IMR-90 (cell line): Measurements from ENCODE around the gene MYO7B. TPM values are rescaled to one million over a fixed set of nuclear protein-coding genes. Genes with fewer than 3 reads are reported as not detected.
A peak's percentile ranks its signal among the peaks of the same experiment; 100 is the strongest.

Source experiments
- ATAC-seq: fragments of 200-7000 bp; cut with Tn5 transposase; 2 replicates; pipeline ENCODE4 v1.9.1; 2020; ENCODE audit warnings: low read depth, mild to moderate bottlenecking, moderate library complexity
- BruUV-seq: library from RNA; stranded (reverse); fragments of 400-500 nt; replicated peaks from 2 replicates; lab custom pipeline; 2021; lab: Mats Ljungman, UMichigan
- CTCF ChIA-PET: fragments of 300-600 bp; formaldehyde crosslinking; extraction: SDS; loops from one replicate; lab custom pipeline; 2021; ENCODE audit warnings: antibody characterized with exemption; lab: Yijun Ruan, JAX
- POLR2A ChIA-PET: fragments of 300-600 bp; sonication (Branson Sonifier 250); formaldehyde crosslinking; loops from one replicate; lab custom pipeline; 2022; ENCODE audit warnings: antibody characterized with exemption; ENCODE audit not compliant: unreplicated experiment; lab: Charles Lee
- DNase-seq: peaks from one replicate; pipeline ENCODE4 v3.0.0; 2013
- H2AFZ ChIP-seq: replicated peaks from 2 replicates; pipeline ENCODE3; 2013; ENCODE audit warnings: low read length, mild to moderate bottlenecking; ENCODE audit not compliant: poor library complexity
- H2AK5ac ChIP-seq: 2 replicates; pipeline ENCODE4 v1.6.1; 2013; ENCODE audit warnings: low read depth, low read length, inconsistent platforms
- H2AK9ac ChIP-seq: replicated peaks from 2 replicates; pipeline ENCODE3; 2013; ENCODE audit warnings: mild to moderate bottlenecking, low read depth, low read length, moderate library complexity; ENCODE audit not compliant: poor library complexity
- H2BK120ac ChIP-seq: 2 replicates; pipeline ENCODE4 v1.6.1; 2013; ENCODE audit warnings: low read depth, low read length, inconsistent platforms
- H2BK15ac ChIP-seq: 3 replicates; pipeline ENCODE4 v1.6.1; 2013; ENCODE audit warnings: low read depth, low read length, inconsistent platforms
- H2BK20ac ChIP-seq: 2 replicates; pipeline ENCODE4 v1.6.1; 2013; ENCODE audit warnings: low read depth, mild to moderate bottlenecking, inconsistent platforms, low read length, moderate library complexity
- H2BK5ac ChIP-seq: 2 replicates; pipeline ENCODE4 v1.6.1; 2013; ENCODE audit warnings: mild to moderate bottlenecking, low read depth, low read length, inconsistent platforms; ENCODE audit not compliant: poor library complexity, severe bottlenecking
- H3K14ac ChIP-seq: replicated peaks from 2 replicates; pipeline ENCODE4 v1.6.1; 2013; ENCODE audit warnings: low read depth, low read length, inconsistent platforms
- H3K18ac ChIP-seq: 2 replicates; pipeline ENCODE4 v1.6.1; 2013; ENCODE audit warnings: low read depth, low read length, control low read depth
- H3K23ac ChIP-seq: 2 replicates; pipeline ENCODE4 v1.6.1; 2013; ENCODE audit warnings: low read depth, low read length, inconsistent platforms
- H3K27ac ChIP-seq: 2 replicates; pipeline ENCODE4 v1.5.1; 2013; ENCODE audit warnings: mild to moderate bottlenecking, control low read depth, low read length; ENCODE audit not compliant: insufficient read depth
- H3K27me3 ChIP-seq: 2 replicates; pipeline ENCODE4 v1.6.1; 2013; ENCODE audit warnings: low read length; ENCODE audit not compliant: control insufficient read depth, insufficient read depth
- H3K36me3 ChIP-seq: 2 replicates; pipeline ENCODE4 v1.6.1; 2013; ENCODE audit warnings: low read length, mixed read lengths; ENCODE audit not compliant: control insufficient read depth, insufficient read depth
- H3K4ac ChIP-seq: 2 replicates; pipeline ENCODE4 v1.6.1; 2013; ENCODE audit warnings: low read depth, low read length, inconsistent platforms
- H3K4me1 ChIP-seq: 2 replicates; pipeline ENCODE4 v1.6.1; 2013; ENCODE audit warnings: low read length, mixed read lengths; ENCODE audit not compliant: control insufficient read depth, insufficient read depth
- H3K4me2 ChIP-seq: 2 replicates; pipeline ENCODE4 v1.6.1; 2013; ENCODE audit warnings: low read depth, mild to moderate bottlenecking, control low read depth, low read length, moderate library complexity
- H3K4me3 ChIP-seq: 2 replicates; pipeline ENCODE4 v1.5.1; 2013; ENCODE audit warnings: low read depth, mild to moderate bottlenecking, control low read depth, low read length, moderate library complexity; ENCODE audit not compliant: insufficient read depth
- H3K56ac ChIP-seq: 2 replicates; pipeline ENCODE4 v1.6.1; 2013; ENCODE audit warnings: low read length, inconsistent platforms; ENCODE audit not compliant: insufficient read depth; ENCODE audit errors: extremely low read depth
- H3K79me1 ChIP-seq, 2 experiments: 2 replicates each; pipeline ENCODE4 v1.6.1; 2013; ENCODE audit warnings: low read length in 2 of 2, inconsistent platforms in 1 of 2, low read depth in 1 of 2
- H3K9ac ChIP-seq: 2 replicates; pipeline ENCODE4 v1.6.1; 2013; ENCODE audit warnings: low read depth, low read length, control low read depth
- H3K9me1 ChIP-seq: 2 replicates; pipeline ENCODE4 v1.6.1; 2013; ENCODE audit warnings: low read length, inconsistent platforms; ENCODE audit not compliant: insufficient read depth
- H3K9me3 ChIP-seq: 2 replicates; pipeline ENCODE4 v1.6.1; 2013; ENCODE audit warnings: low read length; ENCODE audit not compliant: control insufficient read depth, insufficient read depth
- H4K20me1 ChIP-seq: 2 replicates; pipeline ENCODE4 v1.6.1; 2013; ENCODE audit warnings: low read length, inconsistent platforms; ENCODE audit not compliant: insufficient read depth
- H4K5ac ChIP-seq: 2 replicates; pipeline ENCODE4 v1.6.1; 2013; ENCODE audit warnings: mild to moderate bottlenecking, low read depth, low read length, control low read depth
- H4K8ac ChIP-seq, 2 experiments: 2 replicates each; pipeline ENCODE4 v1.6.1; 2013; ENCODE audit warnings: low read depth in 2 of 2, low read length in 2 of 2, control low read depth in 1 of 2, inconsistent platforms in 1 of 2
- H4K91ac ChIP-seq: 2 replicates; pipeline ENCODE4 v1.6.1; 2013; ENCODE audit warnings: low read depth, low read length, inconsistent platforms; ENCODE audit not compliant: insufficient read depth
- CEBPB ChIP-seq: IDR thresholded peaks from 2 replicates; pipeline ENCODE4 v1.6.1; 2012; ENCODE audit warnings: low read depth, low read length, improper control_type of control experiment
- CHD1 ChIP-seq: IDR thresholded peaks from 2 replicates; pipeline ENCODE4 v1.6.1; 2012; ENCODE audit warnings: low read depth, low read length, improper control_type of control experiment
- CTCF ChIP-seq: conservative IDR thresholded peaks from 2 replicates; pipeline ENCODE4 v1.5.1; 2012; ENCODE audit warnings: mild to moderate bottlenecking, low read depth, low read length, improper control_type of control experiment
- FOS ChIP-seq: fragments of 150-350 bp; IDR thresholded peaks from 2 replicates; pipeline ENCODE4 v1.6.1; 2016; ENCODE audit warnings: low read depth, low read length
- MAFK ChIP-seq: IDR thresholded peaks from 2 replicates; pipeline ENCODE4 v1.6.1; 2012; ENCODE audit warnings: low read depth, low read length, improper control_type of control experiment
- MAZ ChIP-seq: IDR thresholded peaks from 2 replicates; pipeline ENCODE4 v1.6.1; 2012; ENCODE audit warnings: low read depth, mild to moderate bottlenecking, low read length, improper control_type of control experiment, moderate library complexity, borderline replicate concordance
- NFE2L2 ChIP-seq: fragments of 150-350 bp; IDR thresholded peaks from 2 replicates; pipeline ENCODE4 v1.6.1; 2016; ENCODE audit warnings: low read depth, mild to moderate bottlenecking, low read length
- RAD21 ChIP-seq: IDR thresholded peaks from 2 replicates; pipeline ENCODE4 v1.6.1; 2012; ENCODE audit warnings: low read length, improper control_type of control experiment
- RCOR1 ChIP-seq: IDR thresholded peaks from 2 replicates; pipeline ENCODE4 v1.6.1; 2012; ENCODE audit warnings: mild to moderate bottlenecking, low read length, improper control_type of control experiment; ENCODE audit not compliant: insufficient replicate concordance
- WGBS, 2 experiments: methylation state at CpG; one replicate each; pipeline versions ENCODE4 v1.1.5 to v1.1.7; 2013; ENCODE audit warnings: missing lambda C conversion rate in 2 of 2; ENCODE audit not compliant: insufficient read length in 1 of 2; ENCODE audit errors: extremely low coverage in 2 of 2; 5-methylcytosine and 5-hydroxymethylcytosine counted together
- dilution Hi-C: fragments of 300-500 bp; cut with HindIII; formaldehyde crosslinking; loops from one replicate; pipeline ENCODE4 v1.14.3; 2018; ENCODE audit warnings: low sequenced_read_pairs; ENCODE audit not compliant: unreplicated experiment
- in situ Hi-C: fragments of 300-500 bp; cut with MboI; formaldehyde crosslinking; loops from 3 replicates; pipeline ENCODE4 v1.14.3; 2019; ENCODE audit warnings: low sequenced_read_pairs, inconsistent platforms, mixed read lengths
- intact Hi-C: fragments of 100-400 bp; cut with micrococcal nuclease; formaldehyde crosslinking; loops from 2 replicates; pipeline ENCODE4 v1.10.0; 2022
- polyA plus RNA-seq, 3 experiments: library from polyadenylated mRNA; depleted of rRNA; stranded (reverse); fragments of >200 nt; gene quantifications; 2 replicates each; pipeline ENCODE4 v1.2.3, GENCODE V29; 2012; ENCODE audit warnings: low replicate concordance in 1 of 3
- total RNA-seq: library from RNA; depleted of rRNA; stranded (reverse); fragments of >200 nt; gene quantifications from 2 replicates; pipeline ENCODE4 v1.2.3, GENCODE V29; 2012
- TF ChIP-seq, protein P1 (sequence below): fragments of 150-350 bp; IDR thresholded peaks from 2 replicates; pipeline ENCODE4 v1.6.1; 2016; ENCODE audit warnings: low read depth, mild to moderate bottlenecking, low read length, moderate library complexity, borderline replicate concordance

MYO7B gene
- total and polyA plus RNA-seq, 2 of the 4 experiments (the other 2 are of a cell fraction) = 0.18 to 0.46 TPM

GRCh38 chr2:127578411-127578810 lies 42.9 kb downstream of the MYO7B start:
- Histone ChIP-seq H2BK5ac (no peak overlapping the region), H2BK15ac (no peak overlapping the region), H4K91ac (no peak overlapping the region), H3K18ac (no peak overlapping the region), H3K9me1 (peaks cover 3% of the 10 kb centered on the region; the same call in 1 of the 2 replicates), H3K9me3 (no peaks in the 10 kb centered on the region), H4K20me1 (no peaks in the 10 kb centered on the region), H3K56ac (no peak overlapping the region), H3K4me3 (no peak overlapping the region), H4K5ac (no peak overlapping the region), H2AK9ac (no peak overlapping the region), H2BK20ac (no peak overlapping the region), H4K8ac (no peak overlapping the region), H3K27ac (no peak overlapping the region), H3K9ac (no peak overlapping the region), H3K4me1 (peaks cover 7% of the 10 kb centered on the region), H2AFZ (no peak overlapping the region), H3K14ac (no peak overlapping the region), H3K23ac (no peak overlapping the region), H2AK5ac (peak overlapping the region; percentile 35; the same call in 1 of the 2 replicates), H3K36me3 (no peaks in the 10 kb centered on the region), H3K27me3 (peaks cover 22% of the 10 kb centered on the region), H2BK120ac (no peak overlapping the region), H3K4me2 (no peak overlapping the region), H3K4ac (no peak overlapping the region), H3K79me1 (no peaks in the 10 kb centered on the region)
- in situ Hi-C loops = no loop called here
- TF ChIP-seq NFE2L2 (no peak), MAZ (no peak), CTCF (no peak), FOS (no peak), CEBPB (no peak), CHD1 (no peak), RAD21 (no peak), RCOR1 (no peak), MAFK (no peak)
- TF ChIP-seq, protein P1, sequence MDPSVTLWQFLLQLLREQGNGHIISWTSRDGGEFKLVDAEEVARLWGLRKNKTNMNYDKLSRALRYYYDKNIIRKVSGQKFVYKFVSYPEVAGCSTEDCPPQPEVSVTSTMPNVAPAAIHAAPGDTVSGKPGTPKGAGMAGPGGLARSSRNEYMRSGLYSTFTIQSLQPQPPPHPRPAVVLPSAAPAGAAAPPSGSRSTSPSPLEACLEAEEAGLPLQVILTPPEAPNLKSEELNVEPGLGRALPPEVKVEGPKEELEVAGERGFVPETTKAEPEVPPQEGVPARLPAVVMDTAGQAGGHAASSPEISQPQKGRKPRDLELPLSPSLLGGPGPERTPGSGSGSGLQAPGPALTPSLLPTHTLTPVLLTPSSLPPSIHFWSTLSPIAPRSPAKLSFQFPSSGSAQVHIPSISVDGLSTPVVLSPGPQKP = no peak
- dilution Hi-C loops = no loop called here
- intact Hi-C loops = no loop called here
- no TSS peak for BruUV-seq
- CTCF ChIA-PET = no interaction called here
- WGBS, 2 experiments = no CpG with 5 or more reads among the region's 6 CpGs
- POLR2A ChIA-PET = no interaction called here
- DNase-seq (no peak), ATAC-seq (no peak)
